Ishikawa (cell line): ENCODE measurements around the gene ANKRD34A.

Experiments used
- EP300 ChIP-seq: IDR thresholded peaks from 2 replicates; pipeline ENCODE4 v1.6.1; 2012; ENCODE audit warnings: borderline replicate concordance
- RAD21 ChIP-seq: IDR thresholded peaks from 2 replicates; pipeline ENCODE4 v1.6.1; 2012; ENCODE audit warnings: low read depth
- TAF1 ChIP-seq: IDR thresholded peaks from 2 replicates; pipeline ENCODE4 v1.6.1; 2012; ENCODE audit warnings: low read depth, mild to moderate bottlenecking
- TF ChIP-seq, protein P1 (sequence below): IDR thresholded peaks from 2 replicates; pipeline ENCODE4 v1.6.1; 2012; ENCODE audit warnings: low read depth, mild to moderate bottlenecking
- TF ChIP-seq, protein P2 (sequence below): IDR thresholded peaks from 2 replicates; pipeline ENCODE4 v1.6.1; 2012

DNA sequence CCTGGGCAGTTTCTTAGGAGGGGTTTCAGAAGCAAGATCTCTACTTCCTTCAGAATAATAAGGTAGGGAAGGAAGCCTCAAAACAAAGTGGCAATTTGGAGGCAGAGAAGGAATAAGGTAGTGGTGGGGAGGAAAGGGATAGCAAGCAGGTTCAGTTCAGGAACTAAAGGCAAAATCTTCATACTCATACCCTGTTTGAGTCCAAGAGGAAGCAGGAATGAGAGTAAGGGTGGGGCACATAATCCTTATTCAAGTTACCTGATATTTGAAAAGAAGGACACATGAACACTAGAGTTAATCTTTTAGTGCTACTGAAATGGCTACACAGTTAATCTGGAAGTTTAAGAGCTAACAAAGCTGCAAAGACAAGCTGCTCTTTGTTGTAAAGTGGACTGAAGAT, 28.7 kb downstream of the ANKRD34A start:
- TF ChIP-seq, protein P1, sequence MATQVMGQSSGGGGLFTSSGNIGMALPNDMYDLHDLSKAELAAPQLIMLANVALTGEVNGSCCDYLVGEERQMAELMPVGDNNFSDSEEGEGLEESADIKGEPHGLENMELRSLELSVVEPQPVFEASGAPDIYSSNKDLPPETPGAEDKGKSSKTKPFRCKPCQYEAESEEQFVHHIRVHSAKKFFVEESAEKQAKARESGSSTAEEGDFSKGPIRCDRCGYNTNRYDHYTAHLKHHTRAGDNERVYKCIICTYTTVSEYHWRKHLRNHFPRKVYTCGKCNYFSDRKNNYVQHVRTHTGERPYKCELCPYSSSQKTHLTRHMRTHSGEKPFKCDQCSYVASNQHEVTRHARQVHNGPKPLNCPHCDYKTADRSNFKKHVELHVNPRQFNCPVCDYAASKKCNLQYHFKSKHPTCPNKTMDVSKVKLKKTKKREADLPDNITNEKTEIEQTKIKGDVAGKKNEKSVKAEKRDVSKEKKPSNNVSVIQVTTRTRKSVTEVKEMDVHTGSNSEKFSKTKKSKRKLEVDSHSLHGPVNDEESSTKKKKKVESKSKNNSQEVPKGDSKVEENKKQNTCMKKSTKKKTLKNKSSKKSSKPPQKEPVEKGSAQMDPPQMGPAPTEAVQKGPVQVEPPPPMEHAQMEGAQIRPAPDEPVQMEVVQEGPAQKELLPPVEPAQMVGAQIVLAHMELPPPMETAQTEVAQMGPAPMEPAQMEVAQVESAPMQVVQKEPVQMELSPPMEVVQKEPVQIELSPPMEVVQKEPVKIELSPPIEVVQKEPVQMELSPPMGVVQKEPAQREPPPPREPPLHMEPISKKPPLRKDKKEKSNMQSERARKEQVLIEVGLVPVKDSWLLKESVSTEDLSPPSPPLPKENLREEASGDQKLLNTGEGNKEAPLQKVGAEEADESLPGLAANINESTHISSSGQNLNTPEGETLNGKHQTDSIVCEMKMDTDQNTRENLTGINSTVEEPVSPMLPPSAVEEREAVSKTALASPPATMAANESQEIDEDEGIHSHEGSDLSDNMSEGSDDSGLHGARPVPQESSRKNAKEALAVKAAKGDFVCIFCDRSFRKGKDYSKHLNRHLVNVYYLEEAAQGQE, result no peak
- TF ChIP-seq RAD21, result no peak
- TF ChIP-seq TAF1, result no peak
- no peak for TF ChIP-seq EP300
- TF ChIP-seq, protein P2, sequence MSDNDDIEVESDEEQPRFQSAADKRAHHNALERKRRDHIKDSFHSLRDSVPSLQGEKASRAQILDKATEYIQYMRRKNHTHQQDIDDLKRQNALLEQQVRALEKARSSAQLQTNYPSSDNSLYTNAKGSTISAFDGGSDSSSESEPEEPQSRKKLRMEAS, result no peak
